T-helper 1 cell treated with Interleukin-12 subunit alpha and Interleukin-12 subunit beta and Interleukin-4 antibody, amounts not matched to agents 30 μg/mL and 1 μg/mL, for 36 hours (primary cell): ENCODE results near the gene KCNJ5.

Experiments
- H3K27ac Mint-ChIP-seq: one replicate; pipeline ENCODE4 v1.8.0; 2021; ENCODE audit warnings: mild to moderate bottlenecking, mixed read lengths
- H3K27me3 Mint-ChIP-seq: one replicate; pipeline ENCODE4 v1.8.0; 2021; ENCODE audit warnings: low read depth, mixed read lengths
- H3K36me3 Mint-ChIP-seq: one replicate; pipeline ENCODE4 v1.8.0; 2021; ENCODE audit warnings: low read depth, mixed read lengths
- H3K4me1 Mint-ChIP-seq: one replicate; pipeline ENCODE4 v1.8.0; 2021; ENCODE audit warnings: low read depth, mixed read lengths
- H3K4me3 Mint-ChIP-seq: one replicate; pipeline ENCODE4 v1.8.0; 2021; ENCODE audit warnings: mild to moderate bottlenecking, moderate library complexity, mixed read lengths
- H3K9me3 Mint-ChIP-seq: one replicate; pipeline ENCODE4 v1.8.0; 2021; ENCODE audit warnings: mixed read lengths

KCNJ5 gene

GRCh38 chr11:128862406-128862805, 28.8 kb upstream of the KCNJ5 start:
- H3K36me3 Mint-ChIP-seq = no peaks in the 10 kb centered on the region
- H3K4me3 Mint-ChIP-seq = no peak overlapping the region
- no peak overlapping the region for H3K27ac Mint-ChIP-seq
- peaks cover 22% of the 10 kb centered on the region for H3K27me3 Mint-ChIP-seq
- H3K9me3 Mint-ChIP-seq = no peaks in the 10 kb centered on the region
- peaks cover 5% of the 10 kb centered on the region for H3K4me1 Mint-ChIP-seq

DNA sequence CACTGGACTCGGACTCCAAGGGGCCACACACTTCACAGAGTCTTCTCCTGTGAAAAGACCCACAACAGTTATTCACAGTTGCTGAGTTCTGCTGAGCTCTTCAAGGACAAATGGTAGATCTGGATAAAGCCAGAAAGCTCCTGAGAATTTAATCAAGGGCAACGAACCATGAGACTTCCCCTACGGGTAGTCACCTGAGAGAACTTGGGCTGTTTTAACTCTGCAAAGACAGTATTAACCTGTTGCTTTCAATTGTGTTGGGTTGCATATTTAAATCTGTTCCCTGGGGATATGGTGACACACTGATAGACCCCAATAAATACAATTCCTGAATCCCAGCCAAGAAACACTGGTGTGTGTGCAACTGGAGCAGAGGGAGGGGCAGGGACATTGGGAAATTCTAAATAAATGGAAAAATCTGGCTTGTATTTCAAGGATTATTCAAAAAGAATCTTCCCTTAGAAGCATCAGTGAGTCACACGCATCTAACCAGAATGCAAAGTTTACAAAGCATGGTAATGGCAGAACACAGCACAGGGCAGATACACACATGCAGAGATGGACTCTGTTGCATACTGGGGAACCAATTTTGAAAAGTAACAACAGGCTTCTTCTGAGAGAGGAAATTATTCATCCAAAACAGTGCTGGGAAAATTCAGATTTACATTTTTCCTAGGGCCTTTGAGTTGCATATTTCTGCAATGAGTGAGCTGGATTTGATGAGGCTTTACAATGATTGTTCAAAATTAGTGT, 28.1 kb upstream of the KCNJ5 start:
- no peaks in the 10 kb centered on the region for H3K36me3 Mint-ChIP-seq
- H3K4me1 Mint-ChIP-seq = peaks cover 5% of the 10 kb centered on the region
- no peaks in the 10 kb centered on the region for H3K9me3 Mint-ChIP-seq
- H3K4me3 Mint-ChIP-seq = no peak overlapping the region
- H3K27ac Mint-ChIP-seq = no peak overlapping the region
- H3K27me3 Mint-ChIP-seq = peaks cover 21% of the 10 kb centered on the region

GRCh38 chr11:128865490-128865889, 25.7 kb upstream of the KCNJ5 start:
- Mint-ChIP-seq H3K4me1 (no peaks in the 10 kb centered on the region), H3K9me3 (no peaks in the 10 kb centered on the region), H3K27ac (no peak overlapping the region), H3K36me3 (no peaks in the 10 kb centered on the region), H3K4me3 (no peak overlapping the region), H3K27me3 (peaks cover 18% of the 10 kb centered on the region)

GRCh38 chr11:128867277-128867676, 23.9 kb upstream of the KCNJ5 start, which contains the start of gene KCNJ1:
Gene KCNJ1 (minus strand): TSS chr11:128867296. CDS start chr11:128840243, 27,053 bp downstream.
- Mint-ChIP-seq H3K4me3 (no peak within 1 kb of the TSS), H3K4me1 (no peaks in the 10 kb centered on the region), H3K27ac (no peak within 1 kb of the TSS), H3K27me3 (peaks cover 18% of the 10 kb centered on the region), H3K9me3 (no peaks in the 10 kb centered on the region), H3K36me3 (no peaks in the 10 kb centered on the region)

DNA sequence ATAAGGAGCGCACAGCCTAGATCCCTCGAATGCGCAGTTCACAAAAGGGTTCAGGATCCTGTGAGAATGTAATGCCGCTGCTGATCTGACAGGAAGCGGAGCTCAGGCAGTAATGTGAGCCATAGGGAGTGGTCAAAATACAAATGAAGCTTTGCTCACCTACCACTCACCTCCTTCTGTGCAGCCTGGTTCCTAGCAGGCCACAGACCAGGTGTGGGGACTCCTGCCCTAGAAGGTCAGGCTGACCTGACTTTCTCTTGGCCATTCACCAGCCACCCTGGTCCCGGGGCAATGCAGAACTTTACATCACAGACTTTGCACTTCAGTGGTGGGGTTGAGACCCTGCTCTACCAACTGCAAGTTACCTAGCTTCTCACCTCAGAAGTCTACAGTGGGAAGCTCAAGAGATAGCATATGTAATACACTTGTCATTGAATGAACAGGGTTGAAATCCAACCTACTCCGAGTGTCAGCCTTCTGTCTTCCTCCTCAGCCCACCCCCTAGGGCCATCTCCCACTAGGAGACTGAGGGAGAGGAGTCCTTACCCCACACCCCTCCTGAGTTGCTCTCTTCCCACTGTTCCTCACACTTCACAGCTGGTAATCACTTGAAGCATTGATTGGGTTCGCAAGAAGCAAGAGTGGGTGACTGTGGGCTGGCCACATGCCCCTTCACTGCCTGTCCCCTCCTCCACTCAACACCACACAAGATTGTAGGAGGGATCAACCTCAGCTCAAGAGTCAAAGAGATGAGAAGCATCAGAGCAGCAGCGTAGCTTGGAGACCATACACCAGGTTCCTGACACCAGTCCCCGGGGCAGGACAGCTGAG, 22.1 kb upstream of the KCNJ5 start:
- H3K27me3 Mint-ChIP-seq = peaks cover 23% of the 10 kb centered on the region
- H3K9me3 Mint-ChIP-seq = no peaks in the 10 kb centered on the region
- H3K4me1 Mint-ChIP-seq = no peaks in the 10 kb centered on the region
- H3K4me3 Mint-ChIP-seq = no peak overlapping the region
- H3K36me3 Mint-ChIP-seq = no peaks in the 10 kb centered on the region
- no peak overlapping the region for H3K27ac Mint-ChIP-seq

DNA sequence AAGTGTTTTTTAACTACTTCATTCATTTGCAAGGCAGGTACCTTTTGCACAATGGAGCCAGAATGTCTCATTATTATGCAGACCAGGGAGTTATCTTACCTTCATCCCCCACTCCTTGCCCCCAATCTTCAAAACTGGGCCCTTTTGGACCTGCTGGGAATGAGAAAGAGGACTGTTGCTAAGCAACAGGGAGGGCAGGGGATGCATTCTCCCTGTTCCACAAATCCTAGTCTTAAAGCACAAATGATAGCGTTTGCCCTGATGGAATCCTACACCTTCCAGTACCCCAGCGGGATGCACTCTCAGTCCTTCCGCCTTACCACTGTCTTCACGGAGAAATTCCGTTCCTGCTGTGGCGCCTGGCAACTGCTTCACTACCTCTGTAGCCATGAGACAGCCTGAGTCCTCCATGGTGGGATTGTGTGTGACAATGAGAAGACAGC, 20.0 kb upstream of the KCNJ5 start:
- no peaks in the 10 kb centered on the region for H3K9me3 Mint-ChIP-seq
- H3K27me3 Mint-ChIP-seq = peaks cover 17% of the 10 kb centered on the region
- H3K36me3 Mint-ChIP-seq = no peaks in the 10 kb centered on the region
- no peak overlapping the region for H3K4me3 Mint-ChIP-seq
- H3K4me1 Mint-ChIP-seq = no peaks in the 10 kb centered on the region
- H3K27ac Mint-ChIP-seq = no peak overlapping the region

DNA sequence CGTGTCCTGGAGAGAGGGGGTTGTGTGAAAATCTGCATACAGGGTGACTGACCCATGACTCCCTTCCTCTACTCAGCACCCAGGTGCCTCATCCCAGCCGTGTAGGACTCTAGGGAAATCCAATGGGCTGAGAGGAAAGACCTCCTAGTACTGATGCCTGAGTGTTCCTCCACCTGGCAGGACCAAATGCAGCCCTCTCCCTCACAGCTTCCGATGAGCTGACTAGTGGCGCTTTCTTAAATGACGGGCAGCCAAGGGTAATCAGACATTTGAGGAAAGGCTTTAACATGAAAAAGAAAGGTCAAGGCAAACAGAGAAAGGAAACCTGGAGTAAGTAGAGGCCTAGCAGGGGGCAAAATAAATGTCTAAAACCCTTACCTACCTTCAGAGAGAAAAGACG, 19.1 kb upstream of the KCNJ5 start:
- H3K4me3 Mint-ChIP-seq = no peak overlapping the region

GRCh38 chr11:128872594-128872993, 18.6 kb upstream of the KCNJ5 start:
- Mint-ChIP-seq H3K4me1 (no peaks in the 10 kb centered on the region), H3K36me3 (no peaks in the 10 kb centered on the region), H3K27ac (no peak overlapping the region), H3K27me3 (peaks cover 17% of the 10 kb centered on the region), H3K4me3 (no peak overlapping the region), H3K9me3 (no peaks in the 10 kb centered on the region)

More for the DNA sequence above, 19.1 kb upstream of the KCNJ5 start:
- no peaks in the 10 kb centered on the region for H3K36me3 Mint-ChIP-seq
- H3K27me3 Mint-ChIP-seq = peaks cover 17% of the 10 kb centered on the region
- H3K4me1 Mint-ChIP-seq = no peaks in the 10 kb centered on the region
- no peak overlapping the region for H3K27ac Mint-ChIP-seq
- H3K9me3 Mint-ChIP-seq = no peaks in the 10 kb centered on the region

DNA sequence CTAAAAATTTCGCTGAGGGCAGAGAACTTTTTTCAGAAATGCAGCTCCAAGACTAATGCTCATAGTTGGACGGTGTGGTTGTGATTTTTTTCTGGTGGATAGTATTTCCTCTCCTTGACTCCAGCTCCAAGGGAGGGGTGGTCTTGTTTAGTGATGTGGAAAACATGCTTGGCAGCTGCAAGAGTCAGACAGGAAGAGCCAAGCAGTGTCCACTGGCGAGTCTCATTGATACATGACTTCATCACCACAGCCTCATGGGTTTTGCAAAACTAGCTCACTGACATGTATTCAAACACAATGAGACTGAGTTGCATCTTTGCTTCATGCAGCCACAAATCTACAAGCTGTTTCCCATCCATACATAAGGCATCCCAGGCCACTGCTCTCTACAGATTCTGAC, 16.7 kb upstream of the KCNJ5 start:
- H3K9me3 Mint-ChIP-seq = no peaks in the 10 kb centered on the region
- no peaks in the 10 kb centered on the region for H3K4me1 Mint-ChIP-seq
- H3K4me3 Mint-ChIP-seq = no peak overlapping the region
- H3K36me3 Mint-ChIP-seq = no peaks in the 10 kb centered on the region
- H3K27me3 Mint-ChIP-seq = peaks cover 22% of the 10 kb centered on the region
- no peak overlapping the region for H3K27ac Mint-ChIP-seq

- H3K27me3 Mint-ChIP-seq = peaks cover 23% of the 10 kb centered on the region
- H3K9me3 Mint-ChIP-seq = no peaks in the 10 kb centered on the region
- H3K27ac Mint-ChIP-seq = no peak overlapping the region
- H3K4me3 Mint-ChIP-seq = no peak overlapping the region
- no peaks in the 10 kb centered on the region for H3K4me1 Mint-ChIP-seq
- H3K36me3 Mint-ChIP-seq = no peaks in the 10 kb centered on the region
These were observed 15.0 kb upstream of the KCNJ5 start for GRCh38 chr11:128876133-128876650.

DNA sequence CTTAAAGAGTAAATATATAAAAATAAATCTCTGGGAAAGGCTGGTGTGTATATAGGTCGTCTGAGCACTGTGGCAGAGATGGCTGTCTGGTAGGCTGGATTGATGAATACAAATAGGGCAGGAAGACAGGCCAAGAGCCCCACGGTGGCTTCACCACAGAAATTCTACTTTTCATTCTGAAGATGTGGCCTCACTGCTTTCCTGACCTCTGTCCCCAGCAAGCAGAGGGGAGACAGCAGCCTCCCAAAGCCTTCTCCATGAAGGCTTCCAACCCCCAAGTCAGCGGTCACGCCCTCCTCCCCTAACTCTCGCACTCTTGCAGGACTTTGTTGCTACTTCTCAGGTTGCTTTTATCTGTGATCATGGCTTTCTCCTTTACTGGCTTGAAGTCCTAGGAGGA, 13.4 kb upstream of the KCNJ5 start:
- H3K27me3 Mint-ChIP-seq = peaks cover 36% of the 10 kb centered on the region
- H3K27ac Mint-ChIP-seq = no peak overlapping the region
- H3K9me3 Mint-ChIP-seq = no peaks in the 10 kb centered on the region
- no peaks in the 10 kb centered on the region for H3K4me1 Mint-ChIP-seq
- H3K36me3 Mint-ChIP-seq = no peaks in the 10 kb centered on the region
- no peak overlapping the region for H3K4me3 Mint-ChIP-seq

DNA sequence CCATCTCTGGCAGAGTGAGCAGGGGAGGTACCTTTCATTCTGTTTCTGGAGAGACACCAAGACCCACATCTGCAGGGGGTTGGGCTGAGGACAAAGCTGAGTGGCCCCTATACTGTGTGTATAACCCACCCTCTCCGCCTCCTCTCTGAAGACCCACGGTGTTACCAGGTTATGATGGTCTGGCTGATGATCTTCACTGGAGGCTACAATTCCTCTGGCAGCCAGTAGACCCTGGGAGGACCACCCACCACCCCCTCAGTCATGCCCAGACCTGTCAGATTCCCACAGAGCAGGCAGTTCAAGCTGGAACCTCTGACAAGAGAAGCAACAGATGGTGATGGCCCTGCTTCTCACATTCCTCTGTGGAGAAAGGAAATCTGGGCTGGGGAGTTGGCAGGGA, 12.7 kb upstream of the KCNJ5 start:
- H3K36me3 Mint-ChIP-seq = no peaks in the 10 kb centered on the region
- peaks cover 37% of the 10 kb centered on the region for H3K27me3 Mint-ChIP-seq
- H3K4me1 Mint-ChIP-seq = no peaks in the 10 kb centered on the region
- no peaks in the 10 kb centered on the region for H3K9me3 Mint-ChIP-seq
- no peak overlapping the region for H3K27ac Mint-ChIP-seq
- H3K4me3 Mint-ChIP-seq = no peak overlapping the region

DNA sequence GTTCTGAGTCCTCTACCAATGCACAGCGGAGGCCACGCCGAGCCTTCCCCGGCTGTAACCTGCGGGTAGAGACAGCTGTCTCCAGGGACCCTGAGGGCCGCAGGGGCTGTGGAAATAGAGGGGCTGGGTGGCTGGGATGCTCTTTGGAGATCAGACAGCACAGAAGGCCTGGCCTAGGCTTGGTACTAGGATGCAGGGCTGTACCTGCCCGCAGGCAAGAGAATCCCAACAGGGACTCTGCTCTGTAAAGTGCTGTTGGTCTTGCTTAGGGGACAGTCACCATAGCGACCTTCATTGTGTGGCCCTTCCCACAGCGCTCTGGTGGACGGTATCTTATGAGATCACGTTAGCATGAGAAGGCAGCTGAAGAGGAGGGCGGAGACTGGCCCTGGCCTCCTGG, 11.3 kb upstream of the KCNJ5 start:
- Mint-ChIP-seq H3K36me3 (no peaks in the 10 kb centered on the region), H3K9me3 (no peaks in the 10 kb centered on the region), H3K4me1 (peaks cover 3% of the 10 kb centered on the region), H3K27ac (no peak overlapping the region), H3K27me3 (peaks cover 40% of the 10 kb centered on the region), H3K4me3 (no peak overlapping the region)

- peaks cover 3% of the 10 kb centered on the region for H3K4me1 Mint-ChIP-seq
- H3K9me3 Mint-ChIP-seq = no peaks in the 10 kb centered on the region
- H3K27ac Mint-ChIP-seq = no peak overlapping the region
- no peaks in the 10 kb centered on the region for H3K36me3 Mint-ChIP-seq
- peaks cover 45% of the 10 kb centered on the region for H3K27me3 Mint-ChIP-seq
- no peak overlapping the region for H3K4me3 Mint-ChIP-seq
These were observed 9.9 kb upstream of the KCNJ5 start for GRCh38 chr11:128881221-128881620.

GRCh38 chr11:128882451-128882850, 8.7 kb upstream of the KCNJ5 start:
- Mint-ChIP-seq H3K9me3 (no peaks in the 10 kb centered on the region), H3K4me3 (no peak overlapping the region), H3K27ac (no peak overlapping the region), H3K27me3 (peaks cover 55% of the 10 kb centered on the region), H3K36me3 (no peaks in the 10 kb centered on the region), H3K4me1 (peaks cover 3% of the 10 kb centered on the region)
